NCI-H1436 treated with DMSO at 0.1 percent for 48 hours (cell line): ENCODE measurements around the gene TASOR2.

Source experiments
- DNase-seq: peaks from one replicate; lab custom pipeline; 2025; lab: John Stamatoyannopoulos, UW

TASOR2 gene

GRCh38 chr10:5684971-5685763, 529 bp downstream of the TASOR2 start:
- no peak for DNase-seq

DNA sequence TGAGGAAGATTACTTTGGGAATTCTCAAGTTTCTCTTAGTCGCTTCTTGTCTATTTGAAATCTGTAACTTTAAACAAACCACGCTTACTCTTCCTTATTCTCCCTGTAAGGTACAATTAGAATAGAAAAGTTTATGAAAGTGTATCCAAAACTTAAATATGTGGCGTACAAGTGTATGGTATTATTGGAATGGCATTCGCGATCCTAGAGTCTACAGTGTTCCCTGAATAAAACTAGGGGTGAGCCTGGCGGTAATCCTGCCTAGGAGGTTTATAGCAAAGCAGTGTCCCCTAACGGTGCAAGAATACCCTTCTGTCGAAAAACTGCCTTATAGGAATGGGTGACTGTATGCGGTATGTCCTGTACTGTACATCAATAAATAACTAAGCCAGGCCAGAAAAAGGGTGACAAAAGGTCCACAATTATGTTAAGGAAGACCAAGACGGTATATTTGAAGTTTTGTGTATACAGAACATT, 1.2 kb downstream of the TASOR2 start:
- DNase-seq = no peak

- DNase-seq = no peak
Observed at GRCh38 chr10:5688587-5688986, 3.9 kb downstream of the TASOR2 start.

DNA sequence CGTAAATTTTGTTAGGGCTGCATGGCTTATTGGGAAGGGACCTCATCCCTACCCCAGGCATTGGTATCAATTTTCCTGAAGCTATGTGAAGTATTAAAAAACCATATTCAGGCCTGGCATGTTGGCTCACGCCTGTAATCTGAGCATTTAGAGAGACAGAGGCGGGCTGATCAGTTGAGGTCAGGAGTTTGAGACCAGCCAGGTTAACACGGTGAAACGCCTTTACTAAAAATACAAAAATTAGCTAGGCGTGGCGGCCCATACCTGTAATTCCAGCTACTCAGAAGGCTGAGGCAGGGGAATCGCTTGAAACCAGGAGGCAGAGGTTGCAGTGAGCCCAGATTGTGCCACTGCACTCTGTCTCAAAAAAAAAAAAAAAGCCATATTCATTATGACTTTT, 7.1 kb downstream of the TASOR2 start:
- DNase-seq = no peak

DNA sequence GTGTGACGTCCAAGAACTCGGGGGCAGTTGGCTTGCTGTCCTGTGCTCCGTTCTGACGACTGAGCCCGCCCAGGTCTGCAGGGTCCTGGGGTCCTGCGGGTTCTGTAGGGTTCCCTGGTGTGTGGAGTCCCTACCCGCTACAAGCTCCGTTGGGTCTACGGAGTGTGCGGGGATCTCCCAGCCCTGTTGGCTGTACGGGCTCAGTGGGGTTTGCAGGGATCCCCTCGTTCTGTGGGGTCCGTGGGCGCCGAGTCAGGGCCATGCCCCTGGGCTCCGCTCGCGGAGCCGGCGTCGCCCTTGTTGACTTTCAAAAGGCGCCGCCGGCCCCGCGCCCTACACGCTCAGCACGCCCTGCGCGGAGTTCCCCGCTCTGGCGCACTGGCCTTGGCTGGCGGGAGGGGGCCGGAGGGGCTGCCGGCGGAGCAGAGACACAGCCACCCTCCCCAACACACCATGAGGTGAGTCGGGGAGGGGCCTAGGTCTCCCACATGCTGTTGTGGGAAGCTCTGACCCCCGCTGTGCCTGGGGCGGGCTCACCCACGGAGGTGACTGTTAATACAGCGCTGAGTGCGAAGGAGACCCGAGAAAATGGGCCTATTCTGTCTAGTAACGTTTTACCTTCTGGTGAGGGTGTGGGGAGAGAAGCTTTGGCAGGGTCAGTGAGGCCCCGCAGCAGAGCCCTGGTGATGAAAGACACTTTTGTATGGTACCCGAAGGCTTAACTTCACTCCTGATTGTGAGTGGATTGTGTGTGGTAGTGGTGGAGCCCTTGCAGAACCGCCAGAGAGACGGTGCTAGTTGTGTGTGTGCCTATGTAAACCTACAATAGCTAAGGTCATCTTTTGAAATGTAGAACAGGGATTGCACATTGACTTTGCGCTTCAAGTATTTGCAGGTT, 8.1 kb downstream of the TASOR2 start:
- DNase-seq = no peak

DNA sequence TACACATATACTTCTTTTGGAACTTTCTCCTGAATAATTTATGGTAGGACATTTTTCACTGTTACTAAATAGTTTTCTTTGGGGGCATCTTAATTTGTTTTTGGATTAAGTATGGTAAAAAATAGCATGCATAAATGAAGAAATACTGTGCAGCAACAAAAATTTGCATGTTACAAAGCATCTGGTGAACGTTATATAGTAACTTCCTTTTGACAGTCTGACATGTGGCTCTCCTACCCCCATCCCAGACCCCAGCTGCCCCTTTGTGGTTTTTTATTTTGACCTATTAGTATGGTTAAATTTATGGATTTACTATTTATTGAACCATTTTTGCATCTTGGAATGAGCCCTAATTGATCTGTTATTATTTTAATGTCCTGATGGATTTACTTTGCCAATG, 9.9 kb downstream of the TASOR2 start:
- DNase-seq = no peak

DNA sequence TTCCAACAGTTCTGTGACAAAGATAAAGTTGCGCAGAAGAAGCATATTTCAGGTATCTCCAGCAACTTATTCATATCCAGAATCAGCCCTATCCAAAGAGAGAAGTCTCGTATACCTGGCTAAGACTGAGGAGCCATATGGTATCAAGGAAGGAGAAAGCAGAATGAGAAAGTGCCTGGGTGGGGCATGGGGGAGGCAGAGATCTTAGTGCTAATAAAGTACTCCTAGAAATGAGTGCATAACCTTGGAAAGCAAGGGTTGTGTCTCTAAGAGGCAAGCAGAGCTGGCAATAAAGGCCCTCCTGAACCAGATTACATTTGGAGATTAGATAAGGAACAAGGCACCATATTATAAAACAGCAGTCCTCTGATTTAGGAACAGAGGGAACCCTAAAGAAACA, 12.7 kb downstream of the TASOR2 start:
- no peak for DNase-seq

- DNase-seq = no peak
Observed at GRCh38 chr10:5698062-5698461, 13.4 kb downstream of the TASOR2 start.

- no peak for DNase-seq
Observed at GRCh38 chr10:5708356-5708755, 23.7 kb downstream of the TASOR2 start.

DNA sequence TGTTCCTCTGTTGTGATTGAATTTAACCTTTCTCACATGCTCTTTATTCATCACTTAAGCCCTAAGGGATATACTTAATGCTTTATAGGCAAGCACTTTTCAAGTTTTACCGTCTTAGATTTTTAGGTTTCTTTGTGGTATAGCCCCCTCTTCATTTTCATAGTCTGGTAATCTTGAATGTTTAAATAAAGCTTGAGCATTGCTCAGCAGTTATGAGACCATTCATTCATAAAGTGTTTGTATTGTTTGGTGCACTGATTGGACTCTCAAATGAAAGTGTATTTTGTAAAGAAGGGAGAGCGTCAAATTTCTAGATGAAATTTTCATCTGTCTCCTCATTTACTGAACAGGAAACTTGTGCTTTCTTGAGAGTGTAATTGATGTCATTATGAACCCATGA, 25.2 kb downstream of the TASOR2 start:
- no peak for DNase-seq

- DNase-seq = no peak
Observed at GRCh38 chr10:5710859-5711258, 26.2 kb downstream of the TASOR2 start.

GRCh38 chr10:5711642-5712041, 27.0 kb downstream of the TASOR2 start:
- no peak for DNase-seq

GRCh38 chr10:5719546-5719945, 34.9 kb downstream of the TASOR2 start:
- DNase-seq = no peak

GRCh38 chr10:5720182-5720581, 35.5 kb downstream of the TASOR2 start:
- no peak for DNase-seq

GRCh38 chr10:5723692-5724091, 39.1 kb downstream of the TASOR2 start:
- DNase-seq = no peak

DNA sequence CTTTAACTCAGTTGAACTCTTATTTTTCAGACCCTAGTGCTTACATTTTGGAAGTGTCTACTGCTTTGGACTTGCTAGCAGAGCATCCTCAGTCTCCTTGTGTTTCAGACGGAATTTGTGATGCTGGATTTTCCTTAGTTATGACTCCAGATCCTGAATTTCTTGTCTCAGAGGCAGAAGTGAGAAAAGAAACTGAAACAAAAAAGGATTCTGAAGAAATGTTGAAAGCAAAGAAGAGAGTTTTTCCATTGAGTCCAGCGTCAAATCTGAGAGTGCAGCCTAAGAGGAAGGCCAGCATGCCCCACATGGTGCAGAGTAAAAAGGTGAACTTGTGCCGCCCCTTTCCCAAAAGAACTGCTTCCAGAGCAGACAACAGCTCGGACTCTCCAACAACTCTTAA, 46.1 kb downstream of the TASOR2 start:
- DNase-seq = no peak

DNA sequence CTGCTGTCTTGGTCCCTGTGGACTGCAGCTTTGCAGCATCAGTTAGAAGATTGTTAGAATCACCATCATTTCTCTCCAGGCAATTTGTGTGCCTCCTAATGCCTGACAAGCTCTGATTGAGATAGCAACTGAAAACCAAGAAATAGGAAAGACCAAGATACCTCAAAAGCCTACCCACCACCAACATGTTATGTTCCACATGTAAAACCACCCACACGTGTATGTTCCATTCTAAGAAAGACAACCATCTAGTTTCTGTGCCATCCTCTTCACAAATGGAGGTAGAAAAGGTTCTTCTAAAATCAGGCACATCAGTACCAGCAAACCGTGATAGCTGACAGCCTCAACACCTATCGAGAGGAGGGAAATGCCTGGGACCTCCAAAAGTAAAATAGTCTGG, 46.9 kb downstream of the TASOR2 start:
- no peak for DNase-seq

DNA sequence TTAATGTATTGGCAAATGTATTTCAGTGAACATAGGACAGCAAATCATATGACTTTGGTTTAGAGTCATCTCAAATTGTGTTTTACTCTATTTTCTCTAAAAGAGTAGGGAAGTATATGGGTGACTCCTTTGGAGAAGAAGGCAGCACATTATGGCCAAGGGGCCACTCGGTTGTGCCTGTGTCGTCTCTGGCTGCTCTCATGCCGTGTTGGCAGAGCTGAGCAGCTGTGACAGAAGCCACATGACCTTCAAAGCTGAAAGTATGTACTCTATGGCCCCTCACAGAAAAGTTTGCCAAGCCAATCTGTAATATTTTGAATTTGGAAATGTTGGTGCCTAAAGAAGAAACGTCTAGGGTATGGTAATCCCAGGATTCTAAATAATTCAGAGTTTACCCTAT, 47.5 kb downstream of the TASOR2 start:
- no peak for DNase-seq
